ENCODE results near the gene EVL. TPM values are rescaled to one million over a fixed set of nuclear protein-coding genes. Genes with fewer than 3 reads are reported as not detected.
A peak's percentile ranks its signal among the peaks of the same experiment; 100 is the strongest.
"Not testable (repeated sequence)": the region's sequence is repeated elsewhere in the genome, so short reads cannot be mapped to it uniquely, and the experiment has no call there.

Gene EVL
- total RNA-seq, 1 donor from 2014 or later: 98.9 TPM

DNA sequence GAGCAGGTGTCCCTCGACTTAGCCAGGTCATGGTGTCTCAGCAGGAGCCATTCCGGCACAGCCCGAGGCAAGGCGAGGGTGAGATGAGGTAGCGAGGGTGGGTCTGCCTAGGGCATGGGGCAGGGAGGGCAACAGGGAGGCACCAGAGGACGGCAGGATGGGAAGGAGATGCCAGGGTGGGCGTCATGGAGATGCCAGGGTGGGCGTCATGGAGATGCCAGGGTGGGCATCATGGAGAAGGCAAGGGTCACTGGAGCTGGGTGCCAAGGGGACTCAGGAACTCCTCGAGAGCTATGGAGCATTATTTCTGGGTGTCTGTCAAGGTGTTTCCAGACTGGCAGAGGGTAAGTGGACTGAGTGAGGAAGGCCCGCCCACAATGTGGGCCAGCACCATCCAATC lies 86.9 kb downstream of the EVL start:
- H3K36me3 Mint-ChIP-seq (ENCODE audit: low read depth): peaks cover 5% of the 10 kb centered on the region
- no peak for DNase-seq (ENCODE audit: low spot score)
- TF ChIP-seq CTCF (IDR thresholded peaks at IDR 0.05): no peak
- H3K27me3 Mint-ChIP-seq (ENCODE audit: low read depth): no peaks in the 10 kb centered on the region
- H3K4me1 Mint-ChIP-seq (ENCODE audit: low read depth): no peaks in the 10 kb centered on the region
- H3K9me3 Mint-ChIP-seq (ENCODE audit: low read depth): peaks cover 7% of the 10 kb centered on the region
- no peak overlapping the region for H3K4me3 Mint-ChIP-seq (ENCODE audit: unreplicated experiment)
- H3K27ac Mint-ChIP-seq (ENCODE audit: unreplicated experiment): no peak overlapping the region

GRCh38 chr14:100153560-100153959 lies 88.3 kb downstream of the EVL start:
- no peak for DNase-seq (ENCODE audit: low spot score)
- TF ChIP-seq CTCF (IDR thresholded peaks at IDR 0.05): no peak
- Mint-ChIP-seq H3K27ac (ENCODE audit: unreplicated experiment) (no peak overlapping the region), H3K36me3 (ENCODE audit: low read depth) (peaks cover 5% of the 10 kb centered on the region), H3K4me3 (ENCODE audit: unreplicated experiment) (no peak overlapping the region), H3K4me1 (ENCODE audit: low read depth) (peaks cover under 1% of the 10 kb centered on the region), H3K9me3 (ENCODE audit: low read depth) (peaks cover 7% of the 10 kb centered on the region), H3K27me3 (ENCODE audit: low read depth) (peaks cover 3% of the 10 kb centered on the region)

DNA sequence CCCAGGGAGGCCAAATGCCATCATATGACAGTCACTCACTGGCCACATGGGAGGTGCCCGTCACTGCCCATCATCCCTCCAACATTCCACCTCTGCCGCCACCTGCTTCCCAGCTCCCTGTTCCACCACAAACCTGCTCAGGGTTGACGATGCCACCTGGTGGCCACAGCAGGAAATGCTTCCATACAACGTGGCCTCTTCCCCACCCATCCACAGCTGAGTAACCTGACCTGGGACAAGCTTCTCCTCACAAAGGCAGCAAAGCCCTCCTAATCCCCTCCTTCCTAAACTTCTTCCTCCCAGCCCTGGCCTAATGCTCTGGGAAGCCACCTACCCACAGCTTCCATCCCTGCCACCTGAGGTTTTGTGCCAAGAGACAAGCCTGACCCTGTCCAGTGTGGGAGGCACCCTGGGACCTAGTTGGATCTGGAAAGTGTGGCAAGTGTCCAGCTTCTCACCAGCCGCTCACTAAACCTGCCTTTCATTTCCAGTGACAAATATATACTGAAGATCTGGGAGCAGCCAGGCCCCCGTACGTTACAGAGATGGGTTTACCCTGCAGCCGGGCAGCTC lies 89.9 kb downstream of the EVL start:
- Mint-ChIP-seq H3K27me3 (ENCODE audit: low read depth) (peaks cover 8% of the 10 kb centered on the region), H3K4me3 (ENCODE audit: unreplicated experiment) (no peak overlapping the region), H3K4me1 (ENCODE audit: low read depth) (peaks cover 3% of the 10 kb centered on the region), H3K27ac (ENCODE audit: unreplicated experiment) (no peak overlapping the region), H3K9me3 (ENCODE audit: low read depth) (peaks cover 7% of the 10 kb centered on the region), H3K36me3 (ENCODE audit: low read depth) (peaks cover 5% of the 10 kb centered on the region)
- TF ChIP-seq CTCF (IDR thresholded peaks at IDR 0.05): peak; percentile 76
- DNase-seq (ENCODE audit: low spot score): no peak

DNA sequence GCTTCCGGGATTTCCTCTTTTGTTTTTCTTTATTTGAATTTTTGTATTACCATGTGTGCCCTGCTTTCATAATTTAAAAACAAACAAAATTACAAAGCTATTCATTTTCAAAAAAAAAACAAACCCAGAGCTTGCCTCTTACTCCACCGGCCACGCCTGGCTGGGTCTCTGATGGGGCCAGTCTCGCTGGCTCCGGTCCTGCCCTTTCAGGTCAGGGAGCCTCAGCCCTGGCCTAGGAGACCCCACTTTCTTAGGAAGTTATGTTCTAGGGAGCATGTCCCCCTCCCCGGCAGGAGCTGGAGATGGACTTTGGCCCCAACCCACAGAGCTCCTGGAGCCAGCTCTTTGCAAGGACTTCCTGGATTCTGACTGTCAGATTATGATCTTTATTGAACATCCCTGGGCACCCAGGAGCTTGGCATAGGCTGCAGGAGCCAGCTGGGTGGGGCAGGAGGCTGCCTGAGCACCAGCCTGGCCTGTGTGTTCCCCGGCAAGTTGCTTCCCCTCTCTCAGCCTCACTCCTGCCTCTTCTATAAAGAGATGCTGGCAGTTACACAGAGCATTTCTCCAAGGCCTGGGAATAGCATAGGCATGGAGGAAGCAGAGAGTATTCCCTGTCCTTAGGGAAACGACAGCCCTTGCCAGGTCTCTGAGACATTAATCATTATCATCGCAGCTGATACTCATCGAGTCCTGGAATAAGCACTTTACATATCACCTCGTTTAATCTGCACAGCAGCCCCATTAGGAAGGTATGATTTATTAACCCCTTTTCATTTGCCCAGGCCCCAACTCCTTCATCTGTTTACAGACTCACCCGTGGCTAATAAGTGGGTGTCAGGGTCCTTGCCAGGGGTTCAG lies 90.8 kb downstream of the EVL start:
- peaks cover 5% of the 10 kb centered on the region for H3K36me3 Mint-ChIP-seq (ENCODE audit: low read depth)
- H3K9me3 Mint-ChIP-seq (ENCODE audit: low read depth): peaks cover 7% of the 10 kb centered on the region
- peaks cover 12% of the 10 kb centered on the region for H3K27me3 Mint-ChIP-seq (ENCODE audit: low read depth)
- H3K4me1 Mint-ChIP-seq (ENCODE audit: low read depth): peaks cover 3% of the 10 kb centered on the region
- no peak for DNase-seq (ENCODE audit: low spot score)
- TF ChIP-seq CTCF (IDR thresholded peaks at IDR 0.05): no peak
- no peak overlapping the region for H3K27ac Mint-ChIP-seq (ENCODE audit: unreplicated experiment)
- H3K4me3 Mint-ChIP-seq (ENCODE audit: unreplicated experiment): no peak overlapping the region

DNA sequence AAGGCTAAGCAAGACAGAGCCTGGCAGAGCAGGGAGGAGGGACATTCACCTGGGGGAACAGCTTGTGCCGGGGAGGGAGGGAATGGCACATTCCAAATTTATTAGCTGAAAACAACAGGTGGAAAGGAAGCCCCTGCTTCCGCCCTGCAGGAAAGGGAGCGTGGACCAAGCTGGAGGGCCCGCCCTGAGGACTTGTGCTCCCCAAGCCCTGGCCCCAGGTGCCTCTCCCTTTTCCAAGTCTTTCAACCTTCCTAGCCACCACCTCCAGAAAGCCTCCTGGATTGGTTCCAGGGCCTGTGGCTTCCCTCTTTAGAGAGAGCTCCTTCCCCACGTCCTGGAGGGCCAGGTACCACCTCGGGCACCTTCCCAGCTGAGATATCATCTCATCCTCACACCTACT lies 91.6 kb downstream of the EVL start:
- H3K36me3 Mint-ChIP-seq (ENCODE audit: low read depth): peaks cover 5% of the 10 kb centered on the region
- peaks cover 7% of the 10 kb centered on the region for H3K9me3 Mint-ChIP-seq (ENCODE audit: low read depth)
- TF ChIP-seq CTCF (IDR thresholded peaks at IDR 0.05): no peak
- no peak overlapping the region for H3K4me3 Mint-ChIP-seq (ENCODE audit: unreplicated experiment)
- no peak for DNase-seq (ENCODE audit: low spot score)
- no peak overlapping the region for H3K27ac Mint-ChIP-seq (ENCODE audit: unreplicated experiment)
- H3K4me1 Mint-ChIP-seq (ENCODE audit: low read depth): peaks cover 3% of the 10 kb centered on the region
- H3K27me3 Mint-ChIP-seq (ENCODE audit: low read depth): peaks cover 12% of the 10 kb centered on the region

DNA sequence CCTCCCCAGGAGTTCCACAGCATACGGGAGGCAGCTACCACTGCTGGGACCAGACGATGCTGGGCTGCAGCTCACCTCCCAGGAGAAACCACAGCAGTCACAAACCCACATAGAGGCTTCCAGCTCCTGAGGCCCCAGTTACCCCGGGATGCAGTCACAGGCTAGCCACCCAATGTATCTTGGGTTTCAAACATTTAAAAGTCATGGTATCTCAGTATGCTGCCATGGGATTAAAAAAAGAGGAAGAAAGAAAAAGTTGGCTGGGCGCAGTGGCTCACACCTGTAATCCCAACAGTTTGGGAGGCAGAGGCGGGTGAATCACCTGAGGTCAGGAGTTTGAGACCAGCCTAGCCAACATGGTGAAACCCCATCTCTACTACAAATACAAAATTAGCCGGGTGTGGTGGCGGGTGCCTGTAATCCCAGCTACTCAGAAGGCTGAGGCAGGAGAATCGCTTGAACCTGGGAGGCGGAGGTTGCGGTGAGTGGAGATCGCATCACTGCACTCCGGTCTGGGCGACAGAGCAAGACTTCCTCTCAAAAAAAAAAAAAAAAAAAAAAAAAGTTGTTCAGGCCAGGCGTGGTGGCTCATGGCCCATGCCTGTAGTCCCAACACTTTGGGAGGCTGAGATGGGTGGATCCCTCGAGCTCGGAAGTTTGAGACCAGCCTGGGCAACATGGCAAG lies 92.5 kb downstream of the EVL start:
- not testable (repeated sequence) for H3K27ac Mint-ChIP-seq (ENCODE audit: unreplicated experiment); H3K4me3 Mint-ChIP-seq (ENCODE audit: unreplicated experiment); H3K36me3 Mint-ChIP-seq (ENCODE audit: low read depth); DNase-seq (ENCODE audit: low spot score); H3K4me1 Mint-ChIP-seq (ENCODE audit: low read depth); H3K9me3 Mint-ChIP-seq (ENCODE audit: low read depth)
- peaks cover 12% of the 10 kb centered on the region for H3K27me3 Mint-ChIP-seq (ENCODE audit: low read depth)

All from chondrocyte (in vitro differentiated cells).